HuH-7 (cell line): ENCODE measurements around the gene CSNK1G3.

ENCODE experiments used
- DNase-seq: peaks from one replicate; pipeline ENCODE4 v3.0.0; 2011; ENCODE audit warnings: low spot score

The CSNK1G3 gene

GRCh38 chr5:123647066-123647465 is 135.1 kb downstream of the CSNK1G3 start:
- DNase-seq = no peak

- no peak for DNase-seq
Measured at GRCh38 chr5:123651234-123651633, 139.3 kb downstream of the CSNK1G3 start.

GRCh38 chr5:123659011-123659410 is 147.0 kb downstream of the CSNK1G3 start:
- no peak for DNase-seq

GRCh38 chr5:123659495-123659894 is 147.5 kb downstream of the CSNK1G3 start:
- no peak for DNase-seq

- no peak for DNase-seq
Measured at GRCh38 chr5:123664961-123665360, 153.0 kb downstream of the CSNK1G3 start.

GRCh38 chr5:123665822-123666371 is 153.9 kb downstream of the CSNK1G3 start:
- DNase-seq = no peak
